RCC 7860 (cell line): ENCODE results near the gene EFNA3.
"Not testable (repeated sequence)": the region's sequence is repeated elsewhere in the genome, so short reads cannot be mapped to it uniquely, and the experiment has no call there.

Experiments used
- DNase-seq: peaks from one replicate; pipeline ENCODE4 v3.0.0-alpha.2; 2015; ENCODE audit warnings: low spot score
- FAIRE-seq: peaks from 2 replicates; lab custom pipeline; 2012; peaks lifted over from hg19 to GRCh38; lab: Jason Lieb, UNC

EFNA3 gene

DNA sequence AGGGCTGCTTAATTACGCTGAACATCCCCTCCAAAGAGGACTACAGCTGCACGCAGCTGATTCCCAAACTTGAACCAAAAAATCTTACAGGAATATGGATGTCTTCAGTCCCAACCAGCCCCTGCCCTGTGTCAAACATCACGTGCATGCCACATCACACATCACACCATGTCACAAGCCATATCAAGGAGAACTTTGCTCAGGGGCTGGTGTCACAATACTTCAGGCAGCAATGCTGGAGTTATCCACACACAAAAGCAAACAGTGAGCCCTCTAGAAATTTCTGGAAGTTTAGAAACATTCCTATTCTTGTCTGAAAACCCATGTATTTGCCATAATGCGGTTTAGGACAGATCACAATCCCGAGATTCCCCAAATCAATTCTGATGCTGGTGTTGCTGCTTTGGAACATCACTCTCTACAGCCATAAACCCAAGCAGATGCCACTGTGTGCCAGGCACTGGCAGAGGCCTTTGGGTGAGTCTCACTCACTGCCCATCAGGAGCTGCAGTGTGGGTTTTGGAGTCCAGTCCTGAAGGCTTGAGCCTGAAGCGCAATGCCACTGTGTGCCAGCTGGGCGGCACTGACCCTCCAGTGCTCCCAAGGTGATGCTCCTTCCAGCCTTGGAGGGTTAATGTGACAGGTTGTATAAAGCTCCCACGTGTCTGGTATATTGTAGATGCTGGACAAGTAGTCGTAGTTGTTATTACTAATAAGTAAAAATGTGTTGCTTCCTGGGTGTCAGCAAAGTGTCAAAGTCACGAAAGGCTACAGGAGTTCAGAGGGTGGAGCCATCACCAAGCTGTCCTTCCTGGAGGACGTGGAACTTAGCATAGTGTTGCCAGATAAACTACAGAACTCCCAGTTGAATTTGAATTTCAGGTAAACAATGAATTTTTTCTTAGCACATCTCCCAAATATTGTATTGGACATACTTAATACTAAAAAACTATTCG is 28.9 kb downstream of the EFNA3 start:
- FAIRE-seq (no peak), DNase-seq (no peak)

DNA sequence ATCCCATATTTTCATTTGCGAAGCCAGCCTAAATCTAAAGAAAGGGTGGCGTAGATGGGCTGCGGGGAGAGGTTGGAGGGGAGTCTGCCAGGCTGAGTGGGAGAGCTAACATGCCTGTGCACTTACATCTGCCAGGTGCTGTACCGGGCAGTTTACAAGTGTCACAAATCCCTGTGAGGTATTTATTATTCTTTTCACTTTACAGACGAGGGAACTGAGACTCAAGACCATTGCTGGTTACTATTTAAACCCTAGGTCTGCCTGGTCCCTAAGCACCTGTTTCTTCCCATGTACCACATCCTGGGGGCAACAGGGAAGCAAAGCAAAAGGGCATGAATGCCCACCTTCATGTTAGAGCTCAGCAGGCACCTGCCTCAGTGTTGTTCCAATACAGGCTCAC is 29.7 kb downstream of the EFNA3 start:
- no peak for FAIRE-seq

GRCh38 chr1:155110381-155110780 is 31.7 kb downstream of the EFNA3 start:
- DNase-seq (no peak), FAIRE-seq (no peak)

More for the DNA sequence above, 29.7 kb downstream of the EFNA3 start:
- DNase-seq = no peak

- DNase-seq (no peak), FAIRE-seq (no peak)
Observed at GRCh38 chr1:155110826-155111225, 32.2 kb downstream of the EFNA3 start.

DNA sequence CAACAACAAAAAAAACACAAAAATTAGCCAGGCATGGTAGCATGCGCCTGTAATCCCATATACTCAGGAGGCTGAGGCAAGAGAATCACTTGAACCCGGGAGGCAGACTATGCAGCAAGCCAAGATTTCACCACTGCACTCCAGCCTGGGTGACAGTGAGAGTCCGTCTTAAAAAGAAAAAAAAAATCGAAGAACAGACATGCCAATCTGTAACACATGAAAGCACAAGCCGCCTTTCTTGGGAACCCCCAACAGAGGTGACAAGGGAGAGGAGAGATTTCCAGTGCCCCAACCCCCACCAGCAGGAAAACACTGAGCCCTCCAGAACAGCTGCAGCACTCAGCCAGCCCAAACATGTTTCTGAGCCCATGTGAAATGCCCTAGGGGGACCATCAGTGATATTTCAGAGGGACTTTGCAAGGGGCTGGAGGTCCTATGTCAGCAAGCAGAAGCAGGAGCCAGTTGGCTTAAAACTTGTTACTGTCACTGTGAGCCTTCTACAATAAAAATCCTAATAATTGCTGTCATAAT is 34.9 kb downstream of the EFNA3 start:
- FAIRE-seq (no peak), DNase-seq (no peak)

DNA sequence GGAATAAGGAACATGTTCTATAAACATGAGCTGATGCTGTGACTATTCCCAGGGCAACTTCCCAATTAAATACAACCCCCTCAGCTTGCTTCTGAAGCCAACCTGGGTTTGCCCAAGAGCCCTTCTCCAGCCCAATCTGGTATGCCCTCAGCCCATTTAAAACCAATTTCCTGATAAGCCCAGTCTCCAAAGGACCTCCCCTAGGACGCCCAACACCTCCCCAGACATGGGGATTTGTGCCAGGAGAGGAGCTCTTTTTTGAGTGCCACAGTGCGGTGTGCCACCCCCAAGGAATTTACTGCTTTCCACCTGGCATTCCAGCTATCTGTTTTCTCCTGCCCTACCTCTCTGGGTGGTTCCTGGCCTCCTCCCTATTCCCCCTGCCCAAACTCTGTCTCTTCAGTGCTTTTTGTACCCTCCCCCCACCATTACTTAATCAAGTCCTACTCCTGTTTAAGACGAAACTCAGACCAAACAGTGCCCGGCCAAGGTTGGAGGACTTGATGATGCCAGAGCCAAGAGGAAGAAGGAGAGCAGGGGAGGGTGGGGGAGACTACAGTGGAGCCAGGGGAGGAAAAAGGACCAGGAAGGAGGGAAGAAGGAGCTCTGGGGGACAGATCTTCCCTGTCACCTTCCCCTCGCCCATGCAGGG is 37.6 kb downstream of the EFNA3 start:
- FAIRE-seq (no peak), DNase-seq (no peak)

DNA sequence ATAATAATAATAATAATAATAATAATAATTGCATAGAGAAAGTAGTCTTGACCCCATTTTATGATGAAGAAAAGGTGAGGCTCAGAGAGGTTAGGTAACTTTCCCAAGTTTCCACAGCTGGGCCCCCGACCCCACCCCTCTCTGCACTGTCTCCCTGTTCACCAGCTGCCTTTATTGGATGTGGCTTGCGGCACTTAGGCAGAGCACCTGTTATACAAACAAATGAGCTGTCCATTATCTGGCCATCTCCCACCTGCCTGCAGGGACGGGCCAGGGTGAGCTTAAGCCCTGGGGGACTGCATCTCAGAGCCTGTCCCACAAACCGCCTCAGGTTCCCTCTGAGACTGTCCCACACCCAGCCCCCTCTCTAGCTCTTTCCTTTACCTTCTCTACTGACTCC is 39.0 kb downstream of the EFNA3 start:
- FAIRE-seq = no peak

DNA sequence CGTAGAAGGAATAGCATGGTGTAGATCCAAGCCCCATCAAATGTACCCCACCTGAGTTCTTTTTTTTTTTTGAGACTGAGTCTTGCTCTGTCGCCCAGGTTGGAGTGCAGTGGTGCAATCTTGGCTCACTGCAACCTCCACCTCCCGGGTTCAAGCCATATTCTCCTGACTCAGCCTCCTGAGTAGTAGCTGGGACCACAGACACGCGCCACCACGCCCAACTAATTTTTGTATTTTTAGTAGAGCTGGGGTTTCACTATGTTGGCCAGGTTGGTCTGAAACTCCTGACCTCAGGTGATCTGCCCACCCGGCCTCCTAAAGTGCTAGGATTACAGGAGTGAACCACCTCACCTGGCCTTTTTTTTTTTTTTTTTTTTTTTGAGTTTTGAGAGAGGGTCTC is 39.5 kb downstream of the EFNA3 start:
- not testable (repeated sequence) for FAIRE-seq, DNase-seq

More for the DNA sequence above, 39.0 kb downstream of the EFNA3 start:
- DNase-seq = no peak

GRCh38 chr1:155120253-155120652 is 41.6 kb downstream of the EFNA3 start:
- DNase-seq = no peak
- FAIRE-seq = no peak

GRCh38 chr1:155121249-155121648 is 42.6 kb downstream of the EFNA3 start:
- FAIRE-seq (no peak), DNase-seq (no peak)

GRCh38 chr1:155122308-155122707 is 43.7 kb downstream of the EFNA3 start:
- DNase-seq = no peak

DNA sequence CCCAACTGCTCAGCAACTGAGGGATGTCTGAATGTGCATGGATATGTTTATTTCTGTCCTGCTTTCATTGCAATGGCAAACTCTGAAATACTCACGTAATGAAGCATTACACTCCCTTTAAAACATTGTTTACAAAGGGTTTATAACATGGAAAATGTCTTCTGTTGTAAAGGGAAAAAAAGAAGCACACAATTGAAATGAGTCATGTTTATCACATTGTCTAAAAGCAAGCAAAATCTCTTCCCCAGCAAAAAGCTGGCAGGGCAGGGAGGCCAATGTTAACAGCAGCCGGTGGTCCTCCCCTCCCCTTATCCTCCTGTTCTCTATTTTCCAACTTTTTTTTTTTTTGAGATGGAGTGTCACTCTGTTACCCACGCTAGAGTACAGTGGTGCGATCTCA is 45.2 kb downstream of the EFNA3 start:
- FAIRE-seq = no peak

More at GRCh38 chr1:155122308-155122707, 43.7 kb downstream of the EFNA3 start:
- FAIRE-seq = no peak

GRCh38 chr1:155124503-155125463 is 46.1 kb downstream of the EFNA3 start:
- FAIRE-seq (no peak), DNase-seq (peak; percentile 53)

More for the DNA sequence above, 45.2 kb downstream of the EFNA3 start:
- DNase-seq = no peak

- no peak for DNase-seq
- no peak for FAIRE-seq
Observed at GRCh38 chr1:155125511-155125945, 46.9 kb downstream of the EFNA3 start.

DNA sequence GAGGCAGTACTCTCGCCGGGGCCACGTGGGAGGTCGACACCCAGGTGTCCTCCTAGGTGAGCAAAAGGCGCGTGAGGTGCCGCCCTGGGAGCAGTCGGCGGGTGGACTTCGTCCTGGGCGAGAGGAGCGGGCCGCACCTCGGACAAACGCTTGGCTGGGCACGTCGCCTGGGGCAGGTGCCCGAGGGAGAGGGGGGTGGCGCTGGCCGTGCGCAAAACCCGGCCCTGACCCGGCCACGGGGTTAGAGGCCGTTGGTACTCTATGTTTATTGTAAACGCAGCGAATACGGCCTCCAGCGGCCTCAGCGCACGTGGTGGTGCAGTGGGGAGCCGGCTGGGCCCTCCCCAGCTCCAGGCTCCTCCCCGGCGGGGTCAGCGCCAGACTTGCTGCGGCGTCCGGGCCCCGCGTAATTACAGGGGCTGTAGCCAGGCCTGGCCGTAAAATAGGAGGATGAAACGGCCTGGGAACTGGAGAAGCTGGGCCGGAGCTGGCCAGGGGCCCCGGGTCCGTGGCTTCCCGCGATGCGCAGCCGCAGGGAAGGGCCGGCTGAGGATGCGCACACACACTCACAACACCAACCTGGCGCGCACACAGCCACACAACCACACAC is 47.4 kb downstream of the EFNA3 start:
- FAIRE-seq = no peak

GRCh38 chr1:155126556-155127104 is 48.0 kb downstream of the EFNA3 start:
- DNase-seq (no peak), FAIRE-seq (no peak)

More for the DNA sequence above, 47.4 kb downstream of the EFNA3 start:
- DNase-seq = no peak

DNA sequence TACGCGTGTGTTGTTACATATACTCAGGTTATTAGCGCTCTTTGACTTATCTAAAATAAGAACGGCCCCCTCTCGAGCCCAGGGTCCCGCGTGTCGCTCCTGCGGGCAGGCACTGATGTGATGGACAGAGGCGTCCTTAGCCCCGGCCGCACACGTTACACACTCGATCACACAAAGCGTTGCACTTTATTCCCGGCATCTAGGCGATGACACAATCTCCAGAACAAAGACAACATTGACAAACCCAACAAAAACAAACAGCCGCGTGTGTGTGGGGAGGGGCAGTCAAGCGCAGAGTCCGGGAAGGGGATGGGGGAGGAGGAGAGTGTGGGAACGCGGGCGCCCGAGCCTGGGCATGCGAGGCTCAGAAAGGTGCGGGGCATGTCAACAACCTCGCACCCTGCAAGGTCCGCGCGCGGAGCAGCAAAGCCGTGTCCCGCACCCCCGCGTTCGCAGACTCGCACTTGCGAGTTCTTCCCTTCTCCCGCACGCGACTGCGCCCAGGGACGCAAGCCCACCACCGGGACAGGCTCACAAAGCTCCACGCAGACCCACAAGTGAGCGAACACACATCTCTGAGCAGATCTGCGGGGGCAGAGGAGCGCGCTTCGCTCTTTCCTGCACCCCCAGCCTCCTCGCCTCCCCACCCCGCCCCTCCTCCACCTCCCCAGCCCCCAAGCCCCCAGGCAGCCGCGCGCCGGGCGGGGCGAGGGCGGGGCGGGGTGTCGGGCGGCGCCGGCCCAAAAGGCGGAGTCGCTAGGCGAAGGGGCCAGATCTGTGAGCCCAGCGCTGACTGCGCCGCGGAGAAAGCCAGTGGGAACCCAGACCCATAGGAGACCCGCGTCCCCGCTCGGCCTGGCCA is 48.7 kb downstream of the EFNA3 start, which contains the start of gene EFNA1:
EFNA1 (plus strand) TSS at position 772 of the 862 bp plus-strand sequence. CDS start 102 bp downstream, outside the sequence.
- FAIRE-seq = no peak
- DNase-seq = peak; percentile 23

GRCh38 chr1:155127967-155128754 is 49.5 kb downstream of the EFNA3 start:
- no peak for FAIRE-seq
- no peak for DNase-seq
